ENCODE measurements around the gene BMPR1A. TPM values are rescaled to one million over a fixed set of nuclear protein-coding genes. Genes with fewer than 3 reads are reported as not detected.

The BMPR1A gene
- total RNA-seq, 1 experiment from 2014 or later = 63.2 TPM

DNA sequence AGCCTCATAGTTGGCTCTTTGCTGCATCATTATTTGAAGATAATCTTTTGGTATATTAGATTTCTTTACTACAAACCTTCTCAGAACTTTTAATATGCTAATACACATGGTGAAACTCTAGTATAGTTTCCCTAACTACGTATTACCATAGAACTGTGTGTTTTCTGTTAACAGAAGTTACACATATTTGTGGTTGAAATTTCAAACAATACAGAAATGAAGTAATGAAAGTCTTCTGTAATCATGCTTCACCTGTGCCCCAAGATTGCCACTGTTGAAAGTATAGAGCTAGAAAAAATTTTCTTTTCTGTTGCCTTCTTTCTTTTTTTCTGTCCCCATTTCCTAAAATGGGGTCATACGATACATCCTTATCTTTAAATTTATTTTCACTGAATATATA, 9.1 kb downstream of the BMPR1A start:
- Mint-ChIP-seq H3K27me3 (ENCODE audit: insufficient read depth, unreplicated experiment) (no peaks in the 10 kb centered on the region), H3K9me3 (ENCODE audit: unreplicated experiment) (no peaks in the 10 kb centered on the region), H3K27ac (ENCODE audit: unreplicated experiment) (no peak overlapping the region), H3K4me3 (ENCODE audit: unreplicated experiment) (no peak overlapping the region), H3K4me1 (ENCODE audit: low read depth, unreplicated experiment) (peaks cover 20% of the 10 kb centered on the region), H3K36me3 (ENCODE audit: insufficient read depth, unreplicated experiment) (no peaks in the 10 kb centered on the region)
- BruUV-seq (replicated peaks) = no TSS peak
- Histone ChIP-seq H3K4me3 (ENCODE audit: low read depth, low read length) (no peak overlapping the region), H3K36me3 (ENCODE audit: control insufficient read depth, insufficient read depth, low read length) (no peaks in the 10 kb centered on the region; the same call in 1 of the 2 replicates), H3K9me3 (no peaks in the 10 kb centered on the region), H3K4me1 (no peaks in the 10 kb centered on the region), H3K27me3 (replicated peaks; ENCODE audit: control insufficient read depth, insufficient read depth, low read length) (no peaks in the 10 kb centered on the region)
- intact Hi-C loops (cut with micrococcal nuclease; ENCODE audit: unreplicated experiment) = no loop called here
- ChIA-PET POLR2A (no interaction called here), CTCF (no interaction called here)
- DNase-seq = no peak
- TF ChIP-seq, protein P1, sequence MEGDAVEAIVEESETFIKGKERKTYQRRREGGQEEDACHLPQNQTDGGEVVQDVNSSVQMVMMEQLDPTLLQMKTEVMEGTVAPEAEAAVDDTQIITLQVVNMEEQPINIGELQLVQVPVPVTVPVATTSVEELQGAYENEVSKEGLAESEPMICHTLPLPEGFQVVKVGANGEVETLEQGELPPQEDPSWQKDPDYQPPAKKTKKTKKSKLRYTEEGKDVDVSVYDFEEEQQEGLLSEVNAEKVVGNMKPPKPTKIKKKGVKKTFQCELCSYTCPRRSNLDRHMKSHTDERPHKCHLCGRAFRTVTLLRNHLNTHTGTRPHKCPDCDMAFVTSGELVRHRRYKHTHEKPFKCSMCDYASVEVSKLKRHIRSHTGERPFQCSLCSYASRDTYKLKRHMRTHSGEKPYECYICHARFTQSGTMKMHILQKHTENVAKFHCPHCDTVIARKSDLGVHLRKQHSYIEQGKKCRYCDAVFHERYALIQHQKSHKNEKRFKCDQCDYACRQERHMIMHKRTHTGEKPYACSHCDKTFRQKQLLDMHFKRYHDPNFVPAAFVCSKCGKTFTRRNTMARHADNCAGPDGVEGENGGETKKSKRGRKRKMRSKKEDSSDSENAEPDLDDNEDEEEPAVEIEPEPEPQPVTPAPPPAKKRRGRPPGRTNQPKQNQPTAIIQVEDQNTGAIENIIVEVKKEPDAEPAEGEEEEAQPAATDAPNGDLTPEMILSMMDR (IDR thresholded peaks at IDR 0.05; ENCODE audit: insufficient read depth in 1 of 2, low read depth in 1 of 2, low read length in 1 of 2, severe bottlenecking in 1 of 2, unreplicated experiment in 1 of 2) = no peak

DNA sequence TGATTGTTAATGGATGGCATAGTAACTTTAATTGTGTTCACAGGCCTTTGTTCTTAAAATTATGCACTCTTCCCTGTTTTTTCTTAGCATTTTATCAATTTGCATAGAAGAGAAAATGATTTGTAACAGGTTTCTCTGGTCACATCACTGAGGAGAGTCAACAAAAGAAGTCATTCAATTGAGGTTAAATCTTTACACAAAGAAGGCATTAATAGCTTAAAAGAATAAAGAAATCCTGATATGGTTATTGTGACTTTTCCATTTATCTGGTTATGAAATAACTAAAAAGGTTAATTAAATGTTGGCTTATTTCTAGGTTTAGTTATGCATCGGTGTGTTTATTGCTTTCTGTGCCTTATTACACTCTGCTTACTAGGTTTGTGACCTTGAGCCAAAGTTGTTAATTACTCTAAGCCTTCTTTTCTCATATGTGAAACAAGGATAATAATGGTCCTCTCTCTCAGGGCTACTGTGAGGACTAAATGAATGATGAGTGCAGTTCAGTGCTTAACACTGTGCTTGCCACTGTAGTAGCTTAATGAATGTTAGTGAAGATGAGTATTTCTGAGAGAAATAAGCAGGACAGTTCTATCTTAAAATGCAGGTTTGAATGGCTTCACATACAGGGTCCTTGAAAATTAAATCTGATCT, 12.1 kb downstream of the BMPR1A start:
- TF ChIP-seq, protein P1 (IDR thresholded peaks at IDR 0.05; ENCODE audit: insufficient read depth in 1 of 2, low read depth in 1 of 2, low read length in 1 of 2, severe bottlenecking in 1 of 2, unreplicated experiment in 1 of 2) = no peak
- no peak overlapping the region for H3K4me3 Mint-ChIP-seq (ENCODE audit: unreplicated experiment)
- no peak for DNase-seq
- H3K27ac Mint-ChIP-seq (ENCODE audit: unreplicated experiment) = no peak overlapping the region
- intact Hi-C loops (cut with micrococcal nuclease; ENCODE audit: unreplicated experiment) = no loop called here
- Histone ChIP-seq H3K36me3 (ENCODE audit: control insufficient read depth, insufficient read depth, low read length) (no peaks in the 10 kb centered on the region), H3K4me3 (ENCODE audit: low read depth, low read length) (no peak overlapping the region), H3K9me3 (no peaks in the 10 kb centered on the region), H3K4me1 (no peaks in the 10 kb centered on the region), H3K27me3 (replicated peaks; ENCODE audit: control insufficient read depth, insufficient read depth, low read length) (no peaks in the 10 kb centered on the region)
- no peaks in the 10 kb centered on the region for H3K9me3 Mint-ChIP-seq (ENCODE audit: unreplicated experiment)
- peaks cover 11% of the 10 kb centered on the region for H3K4me1 Mint-ChIP-seq (ENCODE audit: low read depth, unreplicated experiment)
- no TSS peak for BruUV-seq (replicated peaks)
- no peaks in the 10 kb centered on the region for H3K36me3 Mint-ChIP-seq (ENCODE audit: insufficient read depth, unreplicated experiment)
- ChIA-PET POLR2A (no interaction called here), CTCF (no interaction called here)
- H3K27me3 Mint-ChIP-seq (ENCODE audit: insufficient read depth, unreplicated experiment) = no peaks in the 10 kb centered on the region

DNA sequence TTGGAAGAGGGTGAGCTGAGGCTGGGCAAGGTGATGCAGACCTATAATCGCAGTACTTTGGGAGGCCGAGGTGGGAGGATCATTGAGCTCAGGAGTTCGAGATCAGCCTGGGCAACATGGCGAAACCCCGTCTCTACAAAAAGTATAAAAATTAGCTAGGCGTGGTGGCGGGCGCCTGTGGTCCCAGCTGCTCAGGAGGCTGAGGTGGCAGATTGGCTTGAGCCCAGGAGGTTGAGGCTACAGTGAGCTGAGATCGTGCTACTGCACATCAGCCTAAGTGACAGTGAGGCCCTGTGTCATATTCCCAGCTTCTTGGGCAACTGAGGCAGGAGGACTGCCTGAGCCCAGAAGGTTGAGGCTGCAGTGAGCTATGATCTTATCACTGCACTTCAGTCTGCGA, 13.6 kb downstream of the BMPR1A start:
- H3K36me3 ChIP-seq (ENCODE audit: control insufficient read depth, insufficient read depth, low read length) = no peaks in the 10 kb centered on the region
- H3K27me3 ChIP-seq (replicated peaks; ENCODE audit: control insufficient read depth, insufficient read depth, low read length) = no peaks in the 10 kb centered on the region
- no peak overlapping the region for H3K4me3 ChIP-seq (ENCODE audit: low read depth, low read length)
- Mint-ChIP-seq H3K27me3 (ENCODE audit: insufficient read depth, unreplicated experiment) (no peaks in the 10 kb centered on the region), H3K9me3 (ENCODE audit: unreplicated experiment) (no peaks in the 10 kb centered on the region), H3K36me3 (ENCODE audit: insufficient read depth, unreplicated experiment) (no peaks in the 10 kb centered on the region), H3K27ac (ENCODE audit: unreplicated experiment) (no peak overlapping the region), H3K4me1 (ENCODE audit: low read depth, unreplicated experiment) (peaks cover 11% of the 10 kb centered on the region), H3K4me3 (ENCODE audit: unreplicated experiment) (no peak overlapping the region)
- BruUV-seq (replicated peaks) = no TSS peak
- intact Hi-C loops (cut with micrococcal nuclease; ENCODE audit: unreplicated experiment) = no loop called here
- CTCF ChIA-PET = no interaction called here
- H3K4me1 ChIP-seq = peaks cover 1% of the 10 kb centered on the region; the same call in 1 of the 2 replicates
- TF ChIP-seq, protein P1 (IDR thresholded peaks at IDR 0.05; ENCODE audit: insufficient read depth in 1 of 2, low read depth in 1 of 2, low read length in 1 of 2, severe bottlenecking in 1 of 2, unreplicated experiment in 1 of 2) = no peak
- no peaks in the 10 kb centered on the region for H3K9me3 ChIP-seq
- POLR2A ChIA-PET = no interaction called here
- DNase-seq = no peak

Data from Caco-2 (cell line).